ENCODE data around the gene FRMPD2. TPM values are rescaled to one million over a fixed set of nuclear protein-coding genes. Genes with fewer than 3 reads are reported as not detected.

Gene FRMPD2
- total and polyA plus RNA-seq, 7 donors: 0.09 TPM; not detected in 6

- no peak for DNase-seq
- 57 to 61% methylated on average over 13 of the region's 13 CpGs for WGBS, 2 donors
- peaks cover 0 to 21% (median 9%) of the 10 kb centered on the region in 4 donors for H3K4me1 ChIP-seq
Observed at GRCh38 chr10:48287417-48288391, 13.2 kb upstream of the FRMPD2 start.

DNA sequence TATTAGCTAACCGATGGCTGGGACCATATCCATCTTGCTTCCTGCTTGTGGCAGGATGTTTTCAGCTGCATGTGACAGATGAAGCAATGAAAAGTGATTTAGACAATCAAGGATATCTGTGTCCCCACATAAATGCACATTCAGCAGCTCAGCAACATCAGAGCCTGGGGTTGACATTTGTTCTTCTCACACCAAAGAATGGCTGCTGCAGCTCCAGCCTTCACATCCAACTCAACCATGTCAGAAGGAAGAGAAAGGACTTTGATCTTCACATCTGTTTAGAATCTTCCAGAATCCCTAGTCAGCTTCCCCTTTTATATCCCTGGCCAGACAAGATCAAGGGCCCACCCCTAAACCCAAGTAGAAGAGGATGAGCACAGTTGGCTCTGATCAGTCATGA is 11.9 kb upstream of the FRMPD2 start:
- no peaks in the 10 kb centered on the region for H3K36me3 ChIP-seq
- no peaks in the 10 kb centered on the region for H3K27me3 ChIP-seq
- WGBS, 2 donors: 92 to 94% methylated on average over 1 of the region's 1 CpG
- DNase-seq: no peak
- H3K4me1 ChIP-seq: peaks cover 0 to 21% (median 9%) of the 10 kb centered on the region in 4 donors
- intact Hi-C loops (cut with DNase I): no loop called here
- H3K27ac ChIP-seq: no peak overlapping the region
- H3K4me3 ChIP-seq: no peak overlapping the region
- TF ChIP-seq EP300 (IDR thresholded peaks at IDR 0.05): no peak
- no peak for TF ChIP-seq POLR2A (IDR thresholded peaks at IDR 0.05)
- no peak for TF ChIP-seq POLR2AphosphoS5 (IDR thresholded peaks at IDR 0.05)
- TF ChIP-seq, protein P1, sequence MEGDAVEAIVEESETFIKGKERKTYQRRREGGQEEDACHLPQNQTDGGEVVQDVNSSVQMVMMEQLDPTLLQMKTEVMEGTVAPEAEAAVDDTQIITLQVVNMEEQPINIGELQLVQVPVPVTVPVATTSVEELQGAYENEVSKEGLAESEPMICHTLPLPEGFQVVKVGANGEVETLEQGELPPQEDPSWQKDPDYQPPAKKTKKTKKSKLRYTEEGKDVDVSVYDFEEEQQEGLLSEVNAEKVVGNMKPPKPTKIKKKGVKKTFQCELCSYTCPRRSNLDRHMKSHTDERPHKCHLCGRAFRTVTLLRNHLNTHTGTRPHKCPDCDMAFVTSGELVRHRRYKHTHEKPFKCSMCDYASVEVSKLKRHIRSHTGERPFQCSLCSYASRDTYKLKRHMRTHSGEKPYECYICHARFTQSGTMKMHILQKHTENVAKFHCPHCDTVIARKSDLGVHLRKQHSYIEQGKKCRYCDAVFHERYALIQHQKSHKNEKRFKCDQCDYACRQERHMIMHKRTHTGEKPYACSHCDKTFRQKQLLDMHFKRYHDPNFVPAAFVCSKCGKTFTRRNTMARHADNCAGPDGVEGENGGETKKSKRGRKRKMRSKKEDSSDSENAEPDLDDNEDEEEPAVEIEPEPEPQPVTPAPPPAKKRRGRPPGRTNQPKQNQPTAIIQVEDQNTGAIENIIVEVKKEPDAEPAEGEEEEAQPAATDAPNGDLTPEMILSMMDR (IDR thresholded peaks at IDR 0.05): no peak
- peaks cover 0 to 3% (median 0%) of the 10 kb centered on the region in 4 donors for H3K9me3 ChIP-seq

More at GRCh38 chr10:48287417-48288391, 13.2 kb upstream of the FRMPD2 start:
- intact Hi-C loops (cut with DNase I): no loop called here
- Histone ChIP-seq H3K4me3 (no peak overlapping the region), H3K36me3 (no peaks in the 10 kb centered on the region), H3K27ac (peak overlapping the region in 1 of 4 donors; percentile 1), H3K27me3 (no peaks in the 10 kb centered on the region), H3K9me3 (peaks cover 0 to 3% (median 0%) of the 10 kb centered on the region in 4 donors)
- TF ChIP-seq, protein P1 (IDR thresholded peaks at IDR 0.05): no peak
- TF ChIP-seq POLR2A (IDR thresholded peaks at IDR 0.05) (no peak), POLR2AphosphoS5 (IDR thresholded peaks at IDR 0.05) (no peak), EP300 (IDR thresholded peaks at IDR 0.05) (no peak)

DNA sequence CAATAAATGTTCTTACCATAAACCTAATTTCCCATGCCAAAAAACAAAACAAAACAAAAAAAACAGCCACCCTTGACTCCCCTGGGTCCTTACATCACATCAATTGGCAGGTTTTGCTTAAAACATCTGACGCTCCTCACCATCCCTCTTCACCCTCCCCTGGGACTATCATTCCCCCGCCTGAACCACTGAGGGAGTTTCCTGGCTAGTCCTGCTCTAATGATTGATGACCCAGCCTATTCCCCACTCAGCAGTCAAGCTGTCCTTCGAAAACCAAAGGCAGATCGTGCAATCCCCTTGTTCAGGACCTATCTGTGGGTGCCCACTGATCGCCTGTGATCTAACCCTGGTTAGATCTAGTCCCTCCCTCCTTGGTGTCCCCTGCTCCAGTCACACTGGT is 11.2 kb upstream of the FRMPD2 start:
- WGBS, 2 donors: 73 to 88% methylated on average over 5 of the region's 5 CpGs

DNA sequence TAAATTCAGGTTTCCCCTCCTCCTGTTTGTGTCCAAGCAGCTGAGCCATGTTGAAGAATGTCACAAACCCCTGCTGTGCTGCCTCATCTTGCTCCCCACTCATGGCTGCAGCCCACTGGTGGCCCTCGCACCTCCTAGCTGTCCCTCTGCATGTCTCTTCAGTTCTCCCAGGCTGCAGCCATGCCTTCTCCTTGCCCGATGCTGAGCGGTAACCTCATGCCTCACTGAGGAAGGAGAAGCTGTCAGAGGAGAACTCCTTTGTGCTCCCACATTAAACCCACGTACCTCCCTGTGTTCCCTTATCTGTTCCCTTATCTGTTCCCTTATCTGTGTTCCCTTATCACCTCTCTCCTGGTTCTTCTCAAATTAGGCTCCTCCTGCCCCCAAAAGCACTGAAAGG is 10.3 kb upstream of the FRMPD2 start:
- intact Hi-C loops (cut with DNase I): no loop called here
- H3K27ac ChIP-seq: no peak overlapping the region
- no peak for DNase-seq
- no peak overlapping the region for H3K4me3 ChIP-seq
- H3K9me3 ChIP-seq: peaks cover 0 to 3% (median under 1%) of the 10 kb centered on the region in 4 donors
- no peaks in the 10 kb centered on the region for H3K27me3 ChIP-seq
- WGBS, 2 donors: 53 to 66% methylated on average over 4 of the region's 4 CpGs
- peaks cover 0 to 17% (median 8%) of the 10 kb centered on the region in 4 donors for H3K4me1 ChIP-seq
- TF ChIP-seq POLR2AphosphoS5 (IDR thresholded peaks at IDR 0.05): no peak
- TF ChIP-seq EP300 (IDR thresholded peaks at IDR 0.05): no peak
- TF ChIP-seq, protein P1 (IDR thresholded peaks at IDR 0.05): no peak
- no peak for TF ChIP-seq POLR2A (IDR thresholded peaks at IDR 0.05)
- H3K36me3 ChIP-seq: no peaks in the 10 kb centered on the region

More for the DNA sequence above, 11.2 kb upstream of the FRMPD2 start:
- Histone ChIP-seq H3K36me3 (no peaks in the 10 kb centered on the region), H3K4me1 (peaks cover 0 to 21% (median 9%) of the 10 kb centered on the region in 4 donors), H3K27me3 (no peaks in the 10 kb centered on the region), H3K9me3 (peaks cover 0 to 3% (median 0%) of the 10 kb centered on the region in 4 donors), H3K27ac (no peak overlapping the region), H3K4me3 (no peak overlapping the region)
- no peak for TF ChIP-seq POLR2AphosphoS5 (IDR thresholded peaks at IDR 0.05)
- TF ChIP-seq POLR2A (IDR thresholded peaks at IDR 0.05): no peak
- no peak for TF ChIP-seq EP300 (IDR thresholded peaks at IDR 0.05)
- intact Hi-C loops (cut with DNase I): no loop called here
- no peak for DNase-seq

- intact Hi-C loops (cut with DNase I): no loop called here
- Histone ChIP-seq H3K27ac (no peak overlapping the region), H3K36me3 (no peaks in the 10 kb centered on the region), H3K27me3 (no peaks in the 10 kb centered on the region), H3K4me1 (peaks cover 0 to 14% (median 7%) of the 10 kb centered on the region in 4 donors), H3K9me3 (peaks cover 0 to 3% (median under 1%) of the 10 kb centered on the region in 4 donors), H3K4me3 (no peak overlapping the region)
- WGBS, 2 donors: 77 to 90% methylated on average over 2 of the region's 2 CpGs
- TF ChIP-seq POLR2AphosphoS5 (IDR thresholded peaks at IDR 0.05) (no peak), POLR2A (IDR thresholded peaks at IDR 0.05) (no peak), EP300 (IDR thresholded peaks at IDR 0.05) (no peak)
- no peak for DNase-seq
Observed at GRCh38 chr10:48284002-48284546, 9.6 kb upstream of the FRMPD2 start.

Data from sigmoid colon (tissue), 7 donors.